Upper lobe of right lung (tissue), 1 donor: ENCODE results near the gene ZNF184. TPM values are rescaled to one million over a fixed set of nuclear protein-coding genes. Genes with fewer than 3 reads are reported as not detected.

Experiments used
- ATAC-seq: fragments of 200-7000 bp; cut with Tn5 transposase; one replicate; pipeline ENCODE4 v1.9.1; 2020; ENCODE audit warnings: mild to moderate bottlenecking, moderate library complexity
- DNase-seq: peaks from one replicate; pipeline ENCODE4 v3.0.0-alpha.2; 2020
- H3K27ac ChIP-seq: fragments of 200-600 bp; one replicate; pipeline ENCODE4 v1.8.0; 2022
- H3K27me3 ChIP-seq: fragments of 200-600 bp; one replicate; pipeline ENCODE4 v1.8.0; 2022; ENCODE audit warnings: mild to moderate bottlenecking
- H3K36me3 ChIP-seq: fragments of 200-600 bp; one replicate; pipeline ENCODE4 v1.8.0; 2022
- H3K4me1 ChIP-seq: fragments of 200-600 bp; one replicate; pipeline ENCODE4 v1.8.0; 2022
- H3K4me3 ChIP-seq: fragments of 200-600 bp; one replicate; pipeline ENCODE4 v1.8.0; 2022; ENCODE audit warnings: mild to moderate bottlenecking
- H3K9me3 ChIP-seq: fragments of 200-600 bp; one replicate; pipeline ENCODE4 v1.8.0; 2022
- CTCF ChIP-seq: fragments of 200-600 bp; IDR thresholded peaks from one replicate; pipeline ENCODE4 v1.8.0; 2022; ENCODE audit warnings: antibody characterized with exemption
- intact Hi-C: fragments of 100-400 bp; cut with DNase I; formaldehyde crosslinking; loops from one replicate; pipeline ENCODE4 v1.11.0; 2022
- total RNA-seq: library from RNA; stranded (reverse); fragmentation: NEBNext Ultra II Directional; extraction: Animal tissue kit (Norgen Biotek cat#: 25700); gene quantifications from one replicate; pipeline ENCODE4 v1.2.1, GENCODE V29; 2021
- donor health status: DM: no; HTN: yes; CAD: no; lungs with severe emphysema.

Gene ZNF184
- total RNA-seq, 1 donor from 2014 or later: 6.8 TPM

DNA sequence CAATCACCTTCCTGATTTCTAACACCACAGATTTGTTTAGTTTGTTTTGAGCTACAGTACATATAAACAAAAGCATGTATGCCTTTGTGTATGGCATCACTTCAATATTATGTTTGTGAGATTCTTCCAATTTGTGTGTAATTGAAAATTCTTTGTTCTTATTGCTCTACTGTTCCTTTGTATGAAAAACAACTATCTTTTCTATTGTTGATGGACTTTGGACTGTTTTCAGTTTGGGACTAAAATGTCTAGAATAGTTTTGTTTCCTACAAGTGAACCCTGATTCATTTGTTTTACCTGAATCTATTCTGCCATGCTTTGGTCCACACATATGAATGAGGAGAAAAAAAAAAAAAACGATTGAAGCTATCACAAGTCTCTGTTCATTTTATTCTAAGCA lies 21.2 kb upstream of the ZNF184 start:
- H3K4me3 ChIP-seq: no peak overlapping the region
- peaks cover 9% of the 10 kb centered on the region for H3K4me1 ChIP-seq
- intact Hi-C loops: no loop called here
- H3K36me3 ChIP-seq: no peaks in the 10 kb centered on the region
- no peaks in the 10 kb centered on the region for H3K9me3 ChIP-seq
- peaks cover 46% of the 10 kb centered on the region for H3K27me3 ChIP-seq
- ATAC-seq: no peak
- DNase-seq: no peak
- no peak overlapping the region for H3K27ac ChIP-seq
- no peak for TF ChIP-seq CTCF

GRCh38 chr6:27492631-27493190 lies 19.8 kb upstream of the ZNF184 start:
- DNase-seq (no peak), ATAC-seq (no peak)
- no peak for TF ChIP-seq CTCF
- peaks cover 32% of the 10 kb centered on the region for H3K27me3 ChIP-seq
- intact Hi-C loops: no loop called here
- H3K36me3 ChIP-seq: no peaks in the 10 kb centered on the region
- H3K4me3 ChIP-seq: no peak overlapping the region
- no peak overlapping the region for H3K27ac ChIP-seq
- no peaks in the 10 kb centered on the region for H3K9me3 ChIP-seq
- peaks cover 9% of the 10 kb centered on the region for H3K4me1 ChIP-seq

DNA sequence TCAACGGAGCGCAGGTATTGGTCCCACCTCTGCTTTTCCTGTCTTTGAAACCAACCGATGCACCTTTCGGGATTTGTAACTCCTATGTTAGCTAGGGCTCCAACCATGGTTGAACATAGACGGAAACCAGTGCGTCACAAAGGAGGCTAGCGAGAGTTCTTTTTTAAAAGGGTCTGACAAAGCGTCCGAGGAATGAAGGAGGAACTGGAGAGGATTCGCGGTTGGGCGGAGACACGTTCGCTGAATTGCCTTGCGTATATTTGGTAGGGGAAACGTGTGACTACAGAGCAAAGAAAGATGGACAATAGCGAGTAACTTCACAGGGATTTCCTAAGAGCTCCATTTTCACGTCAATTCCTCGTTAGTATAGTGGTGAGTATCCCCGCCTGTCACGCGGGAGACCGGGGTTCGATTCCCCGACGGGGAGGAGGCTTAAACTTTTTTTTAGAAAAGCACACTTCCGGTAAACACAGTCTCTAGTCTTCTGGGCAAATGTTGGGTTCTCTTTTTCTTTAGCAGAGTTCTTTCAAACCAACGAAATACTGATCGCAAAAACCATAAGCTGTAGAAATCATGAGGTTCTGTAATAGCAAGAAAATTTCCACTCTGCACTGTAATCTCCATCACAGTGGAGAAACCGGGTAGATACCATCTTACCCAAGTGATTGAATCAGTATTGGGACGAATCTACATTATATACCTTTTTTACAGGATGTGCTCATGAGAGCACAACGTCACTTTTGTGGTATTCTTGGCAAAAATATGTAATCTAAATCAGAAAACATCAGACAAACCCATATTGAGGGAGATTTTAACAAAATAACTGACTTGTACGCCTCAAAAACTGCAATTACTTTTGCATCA lies 6.6 kb upstream of the ZNF184 start:
- no peaks in the 10 kb centered on the region for H3K27me3 ChIP-seq
- H3K36me3 ChIP-seq: no peaks in the 10 kb centered on the region
- H3K27ac ChIP-seq: peak overlapping the region; percentile 99
- H3K4me3 ChIP-seq: peak overlapping the region; percentile 85
- ATAC-seq (peak; percentile 91), DNase-seq (peak; percentile 87)
- no peak for TF ChIP-seq CTCF
- no peaks in the 10 kb centered on the region for H3K9me3 ChIP-seq
- H3K4me1 ChIP-seq: no peaks in the 10 kb centered on the region
- intact Hi-C loops: no loop called here

GRCh38 chr6:27478706-27479318 lies 5.9 kb upstream of the ZNF184 start:
- TF ChIP-seq CTCF: no peak
- Histone ChIP-seq H3K4me3 (peak overlapping the region; percentile 85), H3K9me3 (no peaks in the 10 kb centered on the region), H3K4me1 (no peaks in the 10 kb centered on the region), H3K27me3 (no peaks in the 10 kb centered on the region), H3K27ac (peak overlapping the region; percentile 99), H3K36me3 (no peaks in the 10 kb centered on the region)
- ATAC-seq (peak; percentile 90), DNase-seq (peak; percentile 92)
- intact Hi-C loops: no loop called here

GRCh38 chr6:27478141-27478705 lies 5.3 kb upstream of the ZNF184 start:
- no peaks in the 10 kb centered on the region for H3K36me3 ChIP-seq
- no peaks in the 10 kb centered on the region for H3K27me3 ChIP-seq
- H3K27ac ChIP-seq: peak overlapping the region; percentile 99
- no peaks in the 10 kb centered on the region for H3K4me1 ChIP-seq
- peak overlapping the region; percentile 85 for H3K4me3 ChIP-seq
- H3K9me3 ChIP-seq: no peaks in the 10 kb centered on the region
- intact Hi-C loops: no loop called here
- DNase-seq: no peak
- ATAC-seq: peak; percentile 4
- TF ChIP-seq CTCF: no peak
